Muscle of leg (tissue), 11 donors: Measurements from ENCODE around the gene ZSCAN2. TPM values are rescaled to one million over a fixed set of nuclear protein-coding genes. Genes with fewer than 3 reads are reported as not detected.
A peak's percentile ranks its signal among the peaks of the same experiment; 100 is the strongest.
"Not testable (repeated sequence)": the region's sequence is repeated elsewhere in the genome, so short reads cannot be mapped to it uniquely, and the experiment has no call there.

Experiments
- DNase-seq: peaks from one replicate; pipeline ENCODE4 v3.0.0; 2013
- H3K27ac ChIP-seq: one replicate; pipeline ENCODE4 v1.5.1; 2013; ENCODE audit warnings: mild to moderate bottlenecking, low read length, control low read depth
- H3K27me3 ChIP-seq: one replicate; pipeline ENCODE4 v1.6.1; 2013; ENCODE audit warnings: low read length; ENCODE audit not compliant: control insufficient read depth, insufficient read depth
- H3K36me3 ChIP-seq: one replicate; pipeline ENCODE4 v1.6.1; 2013; ENCODE audit warnings: low read length; ENCODE audit not compliant: control insufficient read depth, insufficient read depth
- H3K4me1 ChIP-seq: one replicate; pipeline ENCODE4 v1.6.1; 2013; ENCODE audit warnings: low read length; ENCODE audit not compliant: control insufficient read depth, insufficient read depth
- H3K4me3 ChIP-seq: one replicate; pipeline ENCODE4 v1.5.1; 2013; ENCODE audit warnings: low read length, control low read depth
- H3K9me3 ChIP-seq: replicated peaks from 2 replicates; pipeline ENCODE4 v1.6.1; 2013; ENCODE audit warnings: low read depth, low read length; ENCODE audit not compliant: control insufficient read depth
- WGBS: methylation state at CpG from one replicate; pipeline ENCODE4 v1.1.5; 2013; ENCODE audit warnings: missing lambda C conversion rate; ENCODE audit not compliant: insufficient coverage; 5-methylcytosine and 5-hydroxymethylcytosine counted together
- polyA plus RNA-seq, 8 donors: library from polyadenylated mRNA; unstranded; fragments of 120-200 nt; gene quantifications; one replicate each; pipeline versions ENCODE4 v1.2.1 to v1.2.3, GENCODE V29; 2013; ENCODE audit warnings: inconsistent platforms in 1 of 8, low replicate concordance in 1 of 8; ENCODE audit not compliant: insufficient read length in 8 of 8, insufficient read depth in 1 of 8
- total RNA-seq: library from RNA; stranded (reverse); fragments of 120-200 nt; gene quantifications from one replicate; pipeline ENCODE4 v1.2.4, GENCODE V29; 2013

Gene ZSCAN2
- total and polyA plus RNA-seq, 9 donors: 10.5 to 13.0 (median 11.9) TPM

- Histone ChIP-seq H3K4me1 (peaks cover 22% of the 10 kb centered on the region), H3K9me3 (no peaks in the 10 kb centered on the region), H3K36me3 (peaks cover 19% of the 10 kb centered on the region), H3K27ac (peak overlapping the region; percentile 94), H3K27me3 (no peaks in the 10 kb centered on the region), H3K4me3 (peak overlapping the region; percentile 64)
- WGBS: under 1% methylated on average over 105 of the region's 105 CpGs
- peak; percentile 87 for DNase-seq
Observed at GRCh38 chr15:84633311-84634227, 32.8 kb downstream of the ZSCAN2 start.

- peak overlapping the region; percentile 65 for H3K27ac ChIP-seq
- no peaks in the 10 kb centered on the region for H3K27me3 ChIP-seq
- peaks cover 27% of the 10 kb centered on the region for H3K36me3 ChIP-seq
- DNase-seq: no peak
- 16% methylated on average over 14 of the region's 23 CpGs for WGBS
- H3K4me1 ChIP-seq: peaks cover 22% of the 10 kb centered on the region
- no peaks in the 10 kb centered on the region for H3K9me3 ChIP-seq
- peak overlapping the region; percentile 30 for H3K4me3 ChIP-seq
Observed at GRCh38 chr15:84634228-84634837, 33.5 kb downstream of the ZSCAN2 start.

- no peak for DNase-seq
- no peaks in the 10 kb centered on the region for H3K9me3 ChIP-seq
- 57% methylated on average over 1 of the region's 3 CpGs for WGBS
- H3K27me3 ChIP-seq: no peaks in the 10 kb centered on the region
- no peak overlapping the region for H3K4me3 ChIP-seq
- peaks cover 65% of the 10 kb centered on the region for H3K36me3 ChIP-seq
- peaks cover 1% of the 10 kb centered on the region for H3K4me1 ChIP-seq
- no peak overlapping the region for H3K27ac ChIP-seq
Observed at GRCh38 chr15:84638103-84638502, 37.3 kb downstream of the ZSCAN2 start.

GRCh38 chr15:84641871-84642270, 41.1 kb downstream of the ZSCAN2 start:
- WGBS: 93% methylated on average over 8 of the region's 9 CpGs
- not testable (repeated sequence) for H3K27me3 ChIP-seq, H3K4me3 ChIP-seq, H3K27ac ChIP-seq, H3K4me1 ChIP-seq, H3K9me3 ChIP-seq, DNase-seq
- H3K36me3 ChIP-seq: peaks cover 87% of the 10 kb centered on the region

GRCh38 chr15:84642640-84643039, 41.8 kb downstream of the ZSCAN2 start:
- not testable (repeated sequence) for DNase-seq
- H3K36me3 ChIP-seq: peaks cover 89% of the 10 kb centered on the region
- WGBS: no CpG with 5 or more reads among the region's 2 CpGs

GRCh38 chr15:84643838-84644237, 43.0 kb downstream of the ZSCAN2 start:
- Histone ChIP-seq H3K4me3 (no peak overlapping the region), H3K4me1 (no peaks in the 10 kb centered on the region), H3K9me3 (no peaks in the 10 kb centered on the region), H3K27ac (no peak overlapping the region), H3K36me3 (peaks cover 93% of the 10 kb centered on the region), H3K27me3 (no peaks in the 10 kb centered on the region)
- no peak for DNase-seq
- WGBS: 81% methylated on average over 3 of the region's 6 CpGs

More at GRCh38 chr15:84642640-84643039, 41.8 kb downstream of the ZSCAN2 start:
- not testable (repeated sequence) for H3K27me3 ChIP-seq, H3K4me3 ChIP-seq, H3K9me3 ChIP-seq, H3K4me1 ChIP-seq, H3K27ac ChIP-seq

- peaks cover 89% of the 10 kb centered on the region for H3K36me3 ChIP-seq
- no peaks in the 10 kb centered on the region for H3K9me3 ChIP-seq
- no peak overlapping the region for H3K4me3 ChIP-seq
- H3K27ac ChIP-seq: no peak overlapping the region
- H3K4me1 ChIP-seq: no peaks in the 10 kb centered on the region
- 92% methylated on average over 10 of the region's 10 CpGs for WGBS
- no peak for DNase-seq
- H3K27me3 ChIP-seq: no peaks in the 10 kb centered on the region
Observed at GRCh38 chr15:84645496-84645895, 44.7 kb downstream of the ZSCAN2 start.

- peaks cover 89% of the 10 kb centered on the region for H3K36me3 ChIP-seq
Observed at GRCh38 chr15:84645997-84646396, 45.2 kb downstream of the ZSCAN2 start.

GRCh38 chr15:84647726-84648125, 46.9 kb downstream of the ZSCAN2 start:
- no peaks in the 10 kb centered on the region for H3K9me3 ChIP-seq
- peaks cover 82% of the 10 kb centered on the region for H3K36me3 ChIP-seq
- no peak overlapping the region for H3K27ac ChIP-seq
- DNase-seq: no peak
- no peak overlapping the region for H3K4me3 ChIP-seq
- H3K4me1 ChIP-seq: peaks cover 1% of the 10 kb centered on the region
- no peaks in the 10 kb centered on the region for H3K27me3 ChIP-seq

More at GRCh38 chr15:84645997-84646396, 45.2 kb downstream of the ZSCAN2 start:
- H3K9me3 ChIP-seq: no peaks in the 10 kb centered on the region
- H3K4me3 ChIP-seq: no peak overlapping the region
- WGBS: no CpG with 5 or more reads among the region's 10 CpGs
- DNase-seq: no peak
- H3K27me3 ChIP-seq: no peaks in the 10 kb centered on the region
- no peaks in the 10 kb centered on the region for H3K4me1 ChIP-seq
- no peak overlapping the region for H3K27ac ChIP-seq

- no peak overlapping the region for H3K27ac ChIP-seq
- no peak for DNase-seq
- H3K9me3 ChIP-seq: no peaks in the 10 kb centered on the region
- peaks cover 9% of the 10 kb centered on the region for H3K4me1 ChIP-seq
- H3K36me3 ChIP-seq: peaks cover 74% of the 10 kb centered on the region
- WGBS: no CpG with 5 or more reads among the region's 3 CpGs
- H3K27me3 ChIP-seq: no peaks in the 10 kb centered on the region
- no peak overlapping the region for H3K4me3 ChIP-seq
Observed at GRCh38 chr15:84648539-84648938, 47.7 kb downstream of the ZSCAN2 start.
